GM23338 (cell line): Measurements from ENCODE around the gene KSR2. TPM values are rescaled to one million over a fixed set of nuclear protein-coding genes. Genes with fewer than 3 reads are reported as not detected.

Source experiments
- ATAC-seq: fragments of 200-7000 bp; cut with Tn5 transposase; 3 replicates; pipeline ENCODE4 v1.9.1; 2020
- DNase-seq: peaks from one replicate; pipeline ENCODE4 v3.0.0-alpha.2; 2015; ENCODE audit warnings: low spot score
- H2AFZ ChIP-seq: fragments of 200-600 bp; sonication (generic); 2 replicates; pipeline ENCODE4 v1.8.0; 2016; ENCODE audit warnings: antibody characterized with exemption, mild to moderate bottlenecking, moderate library complexity
- H3F3A ChIP-seq: fragments of 200-600 bp; sonication (generic); replicated peaks from 2 replicates; pipeline ENCODE4 v1.8.0; 2017; ENCODE audit warnings: antibody characterized with exemption, mixed run types, low read depth
- H3K27ac ChIP-seq: fragments of 200-600 bp; sonication (generic); 2 replicates; pipeline ENCODE4 v1.6.1; 2016; ENCODE audit warnings: low read depth
- H3K27me3 ChIP-seq: fragments of 200-600 bp; sonication (generic); 2 replicates; pipeline ENCODE4 v1.8.0; 2016; ENCODE audit warnings: mild to moderate bottlenecking, mixed run types, moderate library complexity; ENCODE audit not compliant: insufficient read depth
- H3K36me3 ChIP-seq: fragments of 200-600 bp; sonication (generic); 2 replicates; pipeline ENCODE4 v1.8.0; 2016; ENCODE audit warnings: mild to moderate bottlenecking; ENCODE audit not compliant: insufficient read depth
- H3K4me1 ChIP-seq: fragments of 200-600 bp; sonication (generic); 2 replicates; pipeline ENCODE4 v1.8.0; 2016; ENCODE audit warnings: mild to moderate bottlenecking, moderate library complexity; ENCODE audit not compliant: insufficient read depth
- H3K4me2 ChIP-seq: fragments of 200-600 bp; sonication (generic); 2 replicates; pipeline ENCODE4 v1.7.1; 2017; ENCODE audit warnings: mixed run types
- H3K4me3 ChIP-seq: fragments of 200-600 bp; sonication (generic); 2 replicates; pipeline ENCODE4 v1.6.1; 2016; ENCODE audit warnings: mixed run types
- H3K79me2 ChIP-seq: fragments of 200-600 bp; sonication (generic); replicated peaks from 2 replicates; pipeline ENCODE4 v1.8.0; 2017; ENCODE audit warnings: mild to moderate bottlenecking; ENCODE audit not compliant: insufficient read depth
- H3K9me2 ChIP-seq: fragments of 200-600 bp; sonication (generic); 2 replicates; pipeline ENCODE4 v1.8.0; 2017; ENCODE audit not compliant: insufficient read depth
- H4K20me1 ChIP-seq: fragments of 200-600 bp; sonication (generic); replicated peaks from 2 replicates; pipeline ENCODE4 v1.8.0; 2017; ENCODE audit warnings: mild to moderate bottlenecking; ENCODE audit not compliant: insufficient read depth
- H3K27ac Mint-ChIP-seq: 2 replicates; pipeline ENCODE4 v1.8.0; 2020; ENCODE audit warnings: inconsistent platforms, mild to moderate bottlenecking, moderate library complexity, mixed read lengths
- H3K27me3 Mint-ChIP-seq: 3 replicates; pipeline ENCODE4 v1.8.0; 2022; ENCODE audit warnings: low read depth, mild to moderate bottlenecking, moderate library complexity, mixed read lengths, inconsistent platforms; ENCODE audit not compliant: insufficient read depth, poor library complexity
- H3K36me3 Mint-ChIP-seq: 3 replicates; pipeline ENCODE4 v1.8.0; 2021; ENCODE audit warnings: low read depth, mild to moderate bottlenecking, inconsistent platforms, moderate library complexity, mixed read lengths
- H3K4me1 Mint-ChIP-seq: 3 replicates; pipeline ENCODE4 v1.8.0; 2020; ENCODE audit warnings: mild to moderate bottlenecking, inconsistent platforms, mixed read lengths
- H3K4me3 Mint-ChIP-seq: 3 replicates; pipeline ENCODE4 v1.8.0; 2021; ENCODE audit warnings: moderate library complexity, mild to moderate bottlenecking, inconsistent platforms, mixed read lengths
- H3K9me3 Mint-ChIP-seq: 3 replicates; pipeline ENCODE4 v1.8.0; 2020; ENCODE audit warnings: moderate library complexity, mild to moderate bottlenecking, inconsistent platforms, mixed read lengths
- CREB1 ChIP-seq: fragments of 250-450 bp; sonication (Bioruptor Pico); IDR thresholded peaks from 2 replicates; pipeline ENCODE4 v1.5.0; 2020; ENCODE audit warnings: low read depth, mild to moderate bottlenecking, moderate library complexity
- CTCF ChIP-seq, 2 experiments: fragments of 200-600 bp in 1 of 2; sonication (generic) in 1 of 2; conservative IDR thresholded peaks; 2 replicates each; pipeline versions ENCODE4 v1.5.1 to v1.6.1; 2016 to 2017; ENCODE audit warnings: antibody characterized with exemption in 2 of 2, low read depth in 2 of 2, mild to moderate bottlenecking in 2 of 2, moderate library complexity in 1 of 2
- EZH2phosphoT487 ChIP-seq: fragments of 200-600 bp; sonication (generic); IDR thresholded peaks from one replicate; pipeline ENCODE4 v1.8.1; 2018; ENCODE audit warnings: antibody characterized with exemption; ENCODE audit not compliant: unreplicated experiment
- NANOG ChIP-seq: IDR thresholded peaks from 2 replicates; pipeline ENCODE4 v1.6.1; 2016; ENCODE audit warnings: antibody characterized with exemption, borderline replicate concordance
- REST ChIP-seq: IDR thresholded peaks from one replicate; pipeline ENCODE4 v1.6.1; 2018; ENCODE audit warnings: antibody characterized with exemption; ENCODE audit not compliant: unreplicated experiment
- polyA plus RNA-seq: library from polyadenylated mRNA; unstranded; fragments of >200 nt; fragmentation: Nextera tagmentation; extraction: Ambion mirVana; gene quantifications from 2 replicates; pipeline ENCODE4 v1.2.1, GENCODE V29; 2016
- total RNA-seq: library from RNA; depleted of rRNA; stranded (reverse); fragments of >200 nt; shearing (Covaris generic); gene quantifications from 2 replicates; pipeline ENCODE4 v1.2.3, GENCODE V29; 2014

The KSR2 gene
- total and polyA plus RNA-seq, 2 experiments from 2014 or later = 1.1 to 2.7 TPM

- peaks cover 4% of the 10 kb centered on the region; the same call in 2 of the 3 replicates for H3K36me3 Mint-ChIP-seq
- H3K4me1 Mint-ChIP-seq = peaks cover 21% of the 10 kb centered on the region
- Histone ChIP-seq H2AFZ (peak overlapping the region; percentile 16; the same call in 1 of the 2 replicates), H3K79me2 (no peaks in the 10 kb centered on the region), H4K20me1 (no peaks in the 10 kb centered on the region), H3K36me3 (no peaks in the 10 kb centered on the region), H3F3A (no peaks in the 10 kb centered on the region), H3K4me3 (no peak overlapping the region), H3K9me2 (no peaks in the 10 kb centered on the region), H3K4me1 (peaks cover under 1% of the 10 kb centered on the region; the same call in 1 of the 2 replicates), H3K27me3 (no peaks in the 10 kb centered on the region), H3K4me2 (peak overlapping the region; percentile 23), H3K27ac (no peak overlapping the region)
- no peaks in the 10 kb centered on the region for H3K9me3 Mint-ChIP-seq
- 0 out of 3 replicates have a peak overlapping the region, but pooled peaks have one; percentile 1 for H3K4me3 Mint-ChIP-seq
- ATAC-seq (peak; percentile 92), DNase-seq (peak; percentile 86)
- H3K27ac Mint-ChIP-seq = 0 out of 2 replicates have a peak overlapping the region, but pooled peaks have one; percentile 34
- TF ChIP-seq CTCF (conservative IDR thresholded peaks at IDR 0.05; ENCODE audit: low read depth in 2 of 2) (peak; percentile 99 to 100), REST (no peak), CREB1 (CRISPR knock-in tag) (0 out of 2 replicates have a peak, but pooled peaks have one; percentile 23)
- peaks cover 3% of the 10 kb centered on the region for H3K27me3 Mint-ChIP-seq
Observed at GRCh38 chr12:117836999-117837736, 131.6 kb downstream of the KSR2 start.

- Histone ChIP-seq H4K20me1 (no peaks in the 10 kb centered on the region), H3K79me2 (no peaks in the 10 kb centered on the region), H3K4me1 (no peaks in the 10 kb centered on the region), H3K9me2 (no peaks in the 10 kb centered on the region), H3F3A (no peaks in the 10 kb centered on the region), H3K27ac (no peak overlapping the region), H3K4me2 (peak overlapping the region; percentile 23; the same call in 1 of the 2 replicates), H3K36me3 (no peaks in the 10 kb centered on the region), H2AFZ (no peak overlapping the region), H3K27me3 (no peaks in the 10 kb centered on the region), H3K4me3 (no peak overlapping the region)
- Mint-ChIP-seq H3K4me3 (no peak overlapping the region), H3K27me3 (peaks cover 3% of the 10 kb centered on the region), H3K4me1 (peaks cover 15% of the 10 kb centered on the region), H3K9me3 (no peaks in the 10 kb centered on the region), H3K27ac (no peak overlapping the region), H3K36me3 (no peaks in the 10 kb centered on the region)
- DNase-seq (no peak), ATAC-seq (no peak)
- no peak for TF ChIP-seq CTCF (conservative IDR thresholded peaks at IDR 0.05; ENCODE audit: low read depth in 2 of 2)
- no peak for TF ChIP-seq EZH2phosphoT487
- no peak for TF ChIP-seq NANOG
- no peak for TF ChIP-seq REST
- TF ChIP-seq CREB1 (CRISPR knock-in tag) = no peak
Observed at GRCh38 chr12:117836476-117836875, 132.3 kb downstream of the KSR2 start.
